H7 (cell line): ENCODE results near the gene PPP1R10. TPM values are rescaled to one million over a fixed set of nuclear protein-coding genes. Genes with fewer than 3 reads are reported as not detected.

ENCODE experiments used
- DNase-seq: peaks from one replicate; pipeline ENCODE4 v3.0.0; 2012
- H3K27me3 ChIP-seq: 2 replicates; pipeline ENCODE4 v1.6.0; 2011; ENCODE audit warnings: mild to moderate bottlenecking, low read length; ENCODE audit not compliant: control insufficient read depth, insufficient read depth
- H3K36me3 ChIP-seq: replicated peaks from 2 replicates; pipeline ENCODE4 v1.5.1; 2011; ENCODE audit warnings: low read length; ENCODE audit not compliant: control insufficient read depth, insufficient read depth
- H3K4me3 ChIP-seq: 2 replicates; pipeline ENCODE4 v1.5.1; 2011; ENCODE audit warnings: low read depth, mild to moderate bottlenecking, control low read depth, low read length, moderate library complexity; ENCODE audit not compliant: insufficient read depth
- total RNA-seq: library from RNA; depleted of rRNA; stranded (reverse); fragments of >200 nt; shearing (Covaris generic); gene quantifications from 2 replicates; pipeline ENCODE4 v1.2.3, GENCODE V29; 2014

The PPP1R10 gene
- total RNA-seq, 1 experiment from 2014 or later, result 47.3 TPM

DNA sequence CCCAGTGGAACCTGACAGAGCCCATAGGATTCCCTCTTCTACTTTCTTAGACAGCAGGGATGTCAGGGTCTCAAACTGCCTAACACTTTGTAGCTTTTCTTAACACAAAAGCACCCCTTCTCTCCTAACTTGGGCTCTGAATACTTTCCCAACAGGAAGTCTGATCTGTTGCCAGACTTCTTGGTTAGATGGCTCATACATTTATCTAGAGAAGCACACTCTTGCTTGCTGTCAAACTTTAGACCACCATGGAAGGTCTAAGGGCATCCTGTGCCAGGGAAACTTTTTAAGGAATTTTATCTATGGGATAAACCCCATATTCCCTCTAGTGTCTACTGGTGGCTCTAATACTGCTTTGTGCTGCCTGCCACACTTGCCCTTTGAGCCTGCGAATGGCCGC is 26.6 kb upstream of the PPP1R10 start:
- no peak for DNase-seq
- Histone ChIP-seq H3K36me3 (peaks cover 8% of the 10 kb centered on the region), H3K27me3 (no peaks in the 10 kb centered on the region), H3K4me3 (no peak overlapping the region)

DNA sequence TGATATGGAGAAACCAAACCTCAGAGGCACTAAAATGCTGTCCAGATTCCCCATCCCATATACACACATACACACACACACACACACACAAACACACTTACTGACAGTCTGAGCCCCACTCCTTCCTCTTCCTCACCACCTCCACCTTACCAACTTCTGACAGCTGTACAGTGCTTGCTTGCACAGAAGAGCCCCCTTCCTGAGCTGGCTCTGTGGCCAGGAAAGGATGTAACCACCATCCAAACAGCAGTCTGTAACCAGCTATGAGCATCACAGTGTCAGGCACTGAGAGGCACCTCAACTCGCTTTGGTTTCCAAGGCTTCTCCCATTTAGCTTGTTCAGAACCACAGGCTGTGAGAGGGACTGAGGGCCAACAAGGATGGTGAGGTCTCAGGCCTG is 24.0 kb upstream of the PPP1R10 start:
- peaks cover 8% of the 10 kb centered on the region for H3K36me3 ChIP-seq
- DNase-seq, result no peak

DNA sequence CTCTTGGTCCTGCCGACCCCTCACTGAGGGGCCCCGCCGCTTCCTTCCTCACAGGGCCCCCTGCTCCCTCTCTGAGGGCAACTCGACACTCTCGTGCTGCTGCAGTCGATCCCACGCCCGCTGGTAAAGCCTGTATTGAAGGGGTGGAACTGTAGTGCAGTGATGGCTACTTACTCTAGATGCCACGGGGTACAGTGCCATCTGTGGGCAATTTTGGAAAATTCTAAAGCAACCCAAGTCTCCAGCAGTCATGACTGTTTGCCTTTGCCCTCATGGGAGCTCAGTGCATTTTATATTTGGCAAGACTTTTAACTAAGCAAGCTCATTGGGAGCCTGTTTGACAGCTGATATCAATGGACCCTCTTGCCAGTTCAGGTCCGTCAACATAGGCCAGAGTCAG is 23.4 kb upstream of the PPP1R10 start:
- no peak for DNase-seq
- Histone ChIP-seq H3K27me3 (no peaks in the 10 kb centered on the region), H3K36me3 (peaks cover 8% of the 10 kb centered on the region)

More for the DNA sequence above, 24.0 kb upstream of the PPP1R10 start:
- Histone ChIP-seq H3K27me3 (no peaks in the 10 kb centered on the region), H3K4me3 (no peak overlapping the region)

DNA sequence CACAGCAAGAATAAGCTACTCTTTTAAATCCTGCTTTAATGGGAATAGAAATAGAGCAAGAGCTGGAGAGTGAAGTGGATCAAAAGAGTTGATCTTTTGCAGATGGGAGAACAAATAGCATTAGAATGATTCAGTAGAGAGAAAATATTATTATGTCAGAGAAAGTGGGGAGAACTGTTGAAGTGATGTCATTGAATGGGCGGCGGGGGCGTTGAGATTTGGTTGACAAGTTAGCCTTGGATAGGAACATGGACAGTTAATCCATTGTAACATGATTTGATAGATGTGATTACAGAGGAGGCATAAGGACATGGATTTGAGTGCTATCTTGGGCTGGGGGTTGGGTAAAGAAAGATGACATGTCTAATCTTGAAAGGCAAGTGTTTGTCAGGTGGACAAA is 18.8 kb upstream of the PPP1R10 start:
- H3K27me3 ChIP-seq, result no peaks in the 10 kb centered on the region
- H3K36me3 ChIP-seq, result peaks cover 12% of the 10 kb centered on the region
- H3K4me3 ChIP-seq, result no peak overlapping the region
- DNase-seq, result no peak

More for the DNA sequence above, 23.4 kb upstream of the PPP1R10 start:
- H3K4me3 ChIP-seq, result no peak overlapping the region

DNA sequence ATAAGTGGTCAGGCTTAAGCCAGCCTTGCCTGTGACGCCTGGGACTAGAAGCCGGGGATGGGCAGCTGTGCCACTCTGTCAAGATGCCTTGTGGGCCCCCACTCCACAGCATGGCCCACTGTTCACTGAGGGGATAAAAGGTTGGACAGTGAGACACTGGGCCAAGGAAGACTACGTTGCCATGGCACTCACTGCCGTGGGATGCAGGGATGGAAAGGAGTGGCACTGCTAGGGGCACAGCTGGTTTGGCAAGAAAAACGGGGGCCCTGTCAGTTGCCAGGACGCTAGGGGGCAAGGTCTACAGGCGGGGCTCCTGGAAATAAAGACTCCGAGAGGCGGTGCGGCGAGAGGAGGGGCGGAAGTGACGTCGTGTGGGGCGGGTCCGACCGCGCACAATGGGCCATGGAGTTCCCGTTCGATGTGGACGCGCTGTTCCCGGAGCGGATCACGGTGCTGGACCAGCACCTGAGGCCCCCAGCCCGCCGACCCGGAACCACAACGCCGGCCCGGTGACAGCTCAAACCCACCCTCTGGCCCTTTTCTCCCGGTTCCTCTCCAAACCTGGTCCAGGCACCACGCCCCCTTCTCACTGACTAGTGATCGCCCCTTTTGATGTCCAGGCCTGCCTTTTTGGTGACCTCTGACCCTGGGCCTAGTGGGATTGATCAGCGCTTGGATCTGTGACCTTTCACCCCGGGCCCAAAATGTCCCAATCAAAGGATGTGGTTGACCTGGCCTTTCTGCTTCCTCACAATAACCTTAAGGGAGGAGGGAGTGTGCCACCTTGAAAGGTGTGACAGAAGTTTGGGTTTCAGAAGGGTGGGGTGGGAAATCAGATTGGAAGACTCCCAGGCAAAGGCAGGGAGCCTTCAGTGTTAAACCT is 9.7 kb upstream of the PPP1R10 start, which contains the start of gene ATAT1:
ATAT1 (plus strand) TSS at position 391 of the 883 bp plus-strand sequence.
- H3K36me3 ChIP-seq, result peaks cover 25% of the 10 kb centered on the region

DNA sequence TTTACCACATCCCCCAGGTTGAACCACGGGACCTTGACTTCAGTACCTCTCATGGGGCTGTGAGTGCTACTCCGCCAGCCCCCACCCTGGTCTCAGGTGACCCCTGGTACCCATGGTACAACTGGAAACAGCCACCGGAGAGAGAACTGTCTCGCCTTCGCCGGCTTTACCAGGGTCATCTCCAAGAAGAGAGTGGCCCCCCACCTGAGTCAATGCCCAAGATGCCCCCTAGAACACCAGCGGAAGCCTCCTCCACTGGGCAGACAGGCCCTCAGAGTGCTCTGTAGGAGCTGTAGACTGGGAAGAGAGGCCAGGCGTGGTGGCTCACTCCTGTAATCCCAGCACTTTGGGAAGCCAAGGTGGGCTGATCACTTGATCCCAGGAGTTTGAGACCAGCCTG is 8.5 kb upstream of the PPP1R10 start:
- Histone ChIP-seq H3K4me3 (no peak overlapping the region), H3K36me3 (peaks cover 24% of the 10 kb centered on the region), H3K27me3 (no peaks in the 10 kb centered on the region)
- no peak for DNase-seq

More for the DNA sequence above, 9.7 kb upstream of the PPP1R10 start, which contains the start of gene ATAT1:
- H3K27me3 ChIP-seq, result no peaks in the 10 kb centered on the region
- peak within 1 kb of the TSS; percentile 92 for H3K4me3 ChIP-seq
- peak; percentile 96 for DNase-seq

DNA sequence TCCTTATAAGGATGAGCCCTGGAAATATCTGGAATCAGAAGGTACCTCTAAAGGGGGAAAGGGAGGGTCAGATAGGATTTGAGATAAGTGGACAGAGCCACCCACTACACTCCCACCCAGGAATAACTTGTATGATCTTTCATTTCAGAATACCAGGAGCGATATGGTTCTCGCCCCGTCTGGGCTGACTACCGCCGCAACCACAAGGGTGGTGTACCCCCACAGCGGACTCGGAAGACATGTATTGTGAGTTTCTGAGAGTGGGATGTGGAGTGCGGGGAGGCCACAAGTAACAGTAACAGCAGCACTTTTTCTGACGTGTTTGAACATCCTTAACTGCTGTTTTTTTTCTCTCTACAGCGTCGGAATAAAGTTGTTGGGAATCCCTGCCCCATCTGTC is 2.5 kb upstream of the PPP1R10 start:
- no peak overlapping the region for H3K4me3 ChIP-seq
- no peaks in the 10 kb centered on the region for H3K27me3 ChIP-seq
- H3K36me3 ChIP-seq, result peaks cover 19% of the 10 kb centered on the region
- DNase-seq, result no peak

DNA sequence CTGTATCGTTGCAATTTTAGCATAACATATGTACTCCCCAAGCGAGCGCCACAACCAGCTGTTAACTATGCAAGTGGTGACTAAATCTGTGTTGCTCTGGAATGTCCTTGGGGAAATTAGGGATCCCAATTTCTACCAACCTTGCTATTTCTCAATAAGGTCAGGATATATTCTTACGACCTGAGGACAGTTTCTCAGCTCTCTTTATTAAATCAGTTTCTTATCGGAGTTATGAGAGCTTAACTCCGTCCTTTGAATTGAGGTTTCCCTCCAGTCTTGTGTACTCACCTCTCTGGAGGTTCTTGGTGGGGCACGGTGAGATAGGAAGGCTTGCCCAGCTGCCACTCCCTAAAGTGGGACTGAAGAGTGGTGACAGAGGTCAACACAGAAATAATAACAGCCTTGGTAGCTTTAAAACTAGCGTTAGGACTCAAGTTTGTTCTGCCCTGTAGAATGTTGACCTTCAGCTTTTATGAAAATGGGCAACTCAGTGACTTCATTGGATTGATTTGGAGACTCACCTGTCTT is 1.3 kb upstream of the PPP1R10 start:
- Histone ChIP-seq H3K27me3 (no peaks in the 10 kb centered on the region), H3K4me3 (peak overlapping the region; percentile 64), H3K36me3 (peaks cover 17% of the 10 kb centered on the region)
- DNase-seq, result no peak

DNA sequence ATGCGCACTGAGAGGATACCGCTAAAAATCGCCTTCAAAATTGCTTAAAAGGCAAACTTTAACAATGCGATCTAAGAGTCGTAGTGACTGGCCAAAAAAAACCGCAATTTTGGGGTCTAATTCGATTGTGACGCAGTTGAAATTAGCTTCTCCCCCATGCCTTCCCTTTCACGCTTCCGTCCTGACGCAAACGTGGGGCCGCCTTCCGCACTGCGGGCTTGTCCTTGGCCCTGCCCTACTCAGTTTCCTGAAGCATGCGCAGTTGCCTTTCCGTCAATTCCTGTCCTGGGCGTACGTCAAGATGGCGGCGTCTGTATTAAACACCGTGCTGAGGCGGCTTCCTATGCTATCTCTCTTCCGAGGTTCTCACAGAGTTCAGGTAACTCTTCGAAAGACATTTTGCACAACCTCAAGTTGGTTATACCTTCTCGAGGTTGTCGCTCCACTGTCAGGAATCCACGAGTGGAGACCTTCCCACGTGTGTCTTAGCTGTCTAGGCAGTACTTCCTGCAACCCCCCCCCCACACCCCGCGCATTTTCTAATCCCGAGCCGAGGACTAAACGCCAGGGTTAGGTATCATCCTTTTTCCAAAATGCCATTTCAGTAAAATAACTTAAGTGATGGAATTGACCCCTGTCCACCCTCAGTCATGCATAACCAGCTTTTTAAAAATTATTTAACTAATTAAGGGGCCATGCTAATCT is 674 bp upstream of the PPP1R10 start, which contains the start of gene MRPS18B:
MRPS18B (plus strand) TSS at position 276 of the 705 bp plus-strand sequence; CDS start at position 302, 26 bp downstream.
- H3K4me3 ChIP-seq, result peak within 1 kb of the TSS; percentile 64
- H3K27me3 ChIP-seq, result no peaks in the 10 kb centered on the region
- peaks cover 16% of the 10 kb centered on the region for H3K36me3 ChIP-seq
- DNase-seq, result peak; percentile 86

DNA sequence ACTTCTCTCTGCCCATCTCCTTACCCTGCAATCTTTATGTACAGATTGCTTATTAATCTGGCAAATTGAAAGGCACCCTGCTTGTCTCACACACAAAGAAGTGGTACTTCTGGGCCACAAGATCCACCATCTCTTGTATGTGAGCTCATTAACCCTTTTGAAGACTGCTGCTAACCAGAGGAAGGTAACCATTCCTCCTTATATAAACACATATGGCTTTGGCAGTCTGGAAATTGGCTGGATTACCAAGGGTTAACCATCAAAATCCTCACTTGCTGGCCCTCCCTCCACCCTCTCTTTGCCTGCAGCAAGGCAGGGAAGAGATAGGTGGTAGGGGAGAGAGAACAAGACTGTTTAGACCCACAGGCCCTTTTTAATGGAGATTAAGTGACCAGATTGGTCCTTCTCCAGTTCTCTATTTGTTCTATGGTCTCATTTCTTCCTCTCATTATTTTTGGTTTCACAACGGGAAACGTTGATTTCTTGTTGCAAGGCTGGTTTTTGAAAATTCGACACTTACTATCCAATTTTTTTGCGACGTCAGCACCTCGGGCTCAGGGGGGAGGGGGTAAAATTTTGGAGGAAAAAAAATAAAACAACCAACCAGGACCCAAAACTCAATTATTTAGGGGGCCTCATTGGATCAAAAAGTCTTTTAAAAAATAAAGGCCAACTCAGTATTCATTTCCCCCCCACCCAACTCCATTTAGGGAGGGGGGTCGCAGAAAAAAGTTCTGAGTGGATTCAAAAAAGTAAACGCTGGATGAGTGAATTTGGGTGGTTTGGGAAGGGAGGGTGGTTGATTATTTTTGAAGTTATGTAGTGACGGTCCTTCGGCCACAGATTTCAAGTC is 859 bp downstream of the PPP1R10 start:
- Histone ChIP-seq H3K4me3 (peak overlapping the region; percentile 57), H3K27me3 (no peaks in the 10 kb centered on the region), H3K36me3 (peaks cover 11% of the 10 kb centered on the region)
- DNase-seq, result no peak

DNA sequence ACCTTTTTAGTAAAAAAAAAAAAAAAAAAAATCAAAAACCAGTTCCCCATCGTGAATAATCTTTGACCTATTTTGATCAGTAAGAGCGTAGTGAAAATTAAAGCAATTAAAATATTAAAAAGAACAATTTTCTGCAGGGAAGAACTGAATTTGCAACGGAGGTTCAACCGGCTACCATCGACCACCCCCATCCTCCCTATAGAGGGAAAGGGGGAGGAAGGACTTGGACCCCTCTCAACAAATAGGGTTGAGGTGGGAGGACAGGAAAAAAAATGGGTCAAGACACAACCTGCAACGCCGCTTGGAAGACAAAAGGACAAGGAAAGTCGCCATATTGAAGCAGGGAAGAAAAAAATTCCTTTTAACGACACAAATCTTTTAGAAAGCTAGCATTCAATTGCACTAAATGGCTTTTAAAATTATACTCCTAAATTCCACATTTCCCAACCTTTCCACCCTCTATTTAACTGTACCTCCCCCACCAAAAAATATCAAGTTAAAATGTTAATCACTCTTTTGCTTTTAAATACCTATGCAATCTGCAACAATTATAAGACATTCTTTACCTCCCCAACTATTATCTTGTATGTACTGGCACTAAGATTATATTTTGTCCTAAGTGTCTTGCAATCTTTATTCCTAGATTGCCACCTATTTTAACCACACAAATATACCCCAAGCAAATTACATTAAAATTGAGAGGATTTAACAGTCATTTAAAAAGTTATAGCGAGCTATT is 1.7 kb downstream of the PPP1R10 start:
- H3K27me3 ChIP-seq, result no peaks in the 10 kb centered on the region

DNA sequence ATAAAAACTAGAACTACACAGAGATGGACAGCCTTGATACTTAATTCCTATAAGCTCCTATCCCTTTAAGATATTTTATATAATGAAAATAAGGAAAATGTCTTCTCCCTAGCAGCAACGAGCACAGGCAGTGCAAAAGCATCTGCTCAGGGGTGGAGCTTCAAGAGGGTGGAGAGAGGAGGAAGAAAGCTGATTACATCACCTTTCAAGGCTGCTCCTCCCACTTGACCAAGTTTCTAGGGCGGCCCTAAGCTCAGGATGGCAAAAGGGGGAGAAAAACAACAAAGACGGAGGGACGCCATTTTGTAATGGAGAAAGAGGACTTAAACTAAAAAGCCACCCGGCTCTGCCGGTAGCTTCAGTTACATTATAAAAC is 2.2 kb downstream of the PPP1R10 start:
- Histone ChIP-seq H3K4me3 (peak overlapping the region; percentile 57), H3K27me3 (no peaks in the 10 kb centered on the region), H3K36me3 (peaks cover 15% of the 10 kb centered on the region)
- peak; percentile 81 for DNase-seq

More for the DNA sequence above, 1.7 kb downstream of the PPP1R10 start:
- H3K4me3 ChIP-seq, result peak overlapping the region; percentile 57
- peaks cover 13% of the 10 kb centered on the region for H3K36me3 ChIP-seq
- peak; percentile 68 for DNase-seq

DNA sequence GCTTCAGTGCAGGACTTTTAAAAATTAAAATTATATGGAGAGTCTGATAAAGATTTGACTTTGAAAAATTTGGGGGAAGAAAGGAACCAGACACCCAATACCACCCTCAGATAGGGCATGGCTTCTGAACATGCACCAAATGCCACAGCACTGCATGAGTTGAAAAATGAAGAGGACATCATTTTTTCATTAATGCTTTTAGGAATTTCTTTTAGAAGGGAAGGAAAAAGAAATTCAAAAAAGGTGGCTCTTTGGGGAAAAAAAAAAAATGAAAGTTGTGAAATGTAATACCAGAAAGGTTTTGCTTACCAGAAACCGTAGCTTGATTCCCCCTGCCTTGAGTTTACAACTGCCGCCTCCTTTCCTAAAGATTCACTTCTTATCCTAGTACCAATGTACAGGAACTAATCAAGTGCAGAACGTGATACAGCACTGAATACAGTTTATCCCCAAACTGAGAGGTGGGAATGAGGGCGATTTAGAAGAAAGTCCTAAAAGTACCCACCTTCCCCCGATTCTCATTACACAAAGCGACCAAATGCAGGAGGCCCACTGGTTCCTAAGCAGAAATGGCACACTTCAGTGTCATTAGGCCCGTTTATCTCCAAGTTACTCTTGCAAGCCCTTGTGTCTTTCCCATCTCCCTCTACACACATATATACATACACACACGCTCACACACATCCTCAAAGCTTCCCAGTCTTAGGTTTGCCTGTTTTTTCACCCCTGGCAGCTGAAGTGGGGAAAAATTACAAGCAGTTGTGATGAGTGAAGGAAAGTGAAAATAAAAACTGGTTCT is 2.8 kb downstream of the PPP1R10 start:
- Histone ChIP-seq H3K4me3 (peak overlapping the region; percentile 18), H3K27me3 (no peaks in the 10 kb centered on the region), H3K36me3 (peaks cover 17% of the 10 kb centered on the region)
- DNase-seq, result no peak
